ENCODE data around the gene CTNND1.

CTNND1 gene

DNA sequence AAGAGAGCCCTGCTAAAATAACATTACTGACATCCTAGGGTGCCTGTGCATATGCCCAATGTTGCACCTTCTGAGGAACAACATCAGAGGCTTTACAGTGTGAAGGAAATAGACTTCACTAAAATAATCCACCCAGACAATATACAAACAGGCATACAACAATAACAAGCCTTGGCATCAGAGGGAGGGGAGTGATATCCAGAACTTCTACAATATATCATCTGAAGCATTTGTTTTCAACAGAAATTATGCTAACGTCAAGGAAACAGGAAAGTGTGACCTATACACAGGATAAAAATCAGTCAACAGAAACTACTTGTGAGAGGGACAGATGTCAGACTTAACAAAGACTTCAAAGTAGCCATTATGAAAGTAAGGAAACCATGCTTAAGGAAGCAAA, 81.3 kb downstream of the CTNND1 start:
- Histone ChIP-seq H3K9me3 (no peaks in the 10 kb centered on the region), H3K4me3 (no peak overlapping the region), H3K27ac (no peak overlapping the region), H3K27me3 (no peaks in the 10 kb centered on the region), H3K36me3 (no peaks in the 10 kb centered on the region), H3K4me1 (no peaks in the 10 kb centered on the region)
- no peak for DNase-seq
- intact Hi-C loops (cut with DNase I; ENCODE audit: low total_unique reads) = no loop called here
- TF ChIP-seq, protein P1, sequence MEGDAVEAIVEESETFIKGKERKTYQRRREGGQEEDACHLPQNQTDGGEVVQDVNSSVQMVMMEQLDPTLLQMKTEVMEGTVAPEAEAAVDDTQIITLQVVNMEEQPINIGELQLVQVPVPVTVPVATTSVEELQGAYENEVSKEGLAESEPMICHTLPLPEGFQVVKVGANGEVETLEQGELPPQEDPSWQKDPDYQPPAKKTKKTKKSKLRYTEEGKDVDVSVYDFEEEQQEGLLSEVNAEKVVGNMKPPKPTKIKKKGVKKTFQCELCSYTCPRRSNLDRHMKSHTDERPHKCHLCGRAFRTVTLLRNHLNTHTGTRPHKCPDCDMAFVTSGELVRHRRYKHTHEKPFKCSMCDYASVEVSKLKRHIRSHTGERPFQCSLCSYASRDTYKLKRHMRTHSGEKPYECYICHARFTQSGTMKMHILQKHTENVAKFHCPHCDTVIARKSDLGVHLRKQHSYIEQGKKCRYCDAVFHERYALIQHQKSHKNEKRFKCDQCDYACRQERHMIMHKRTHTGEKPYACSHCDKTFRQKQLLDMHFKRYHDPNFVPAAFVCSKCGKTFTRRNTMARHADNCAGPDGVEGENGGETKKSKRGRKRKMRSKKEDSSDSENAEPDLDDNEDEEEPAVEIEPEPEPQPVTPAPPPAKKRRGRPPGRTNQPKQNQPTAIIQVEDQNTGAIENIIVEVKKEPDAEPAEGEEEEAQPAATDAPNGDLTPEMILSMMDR (IDR thresholded peaks at IDR 0.05) = no peak

DNA sequence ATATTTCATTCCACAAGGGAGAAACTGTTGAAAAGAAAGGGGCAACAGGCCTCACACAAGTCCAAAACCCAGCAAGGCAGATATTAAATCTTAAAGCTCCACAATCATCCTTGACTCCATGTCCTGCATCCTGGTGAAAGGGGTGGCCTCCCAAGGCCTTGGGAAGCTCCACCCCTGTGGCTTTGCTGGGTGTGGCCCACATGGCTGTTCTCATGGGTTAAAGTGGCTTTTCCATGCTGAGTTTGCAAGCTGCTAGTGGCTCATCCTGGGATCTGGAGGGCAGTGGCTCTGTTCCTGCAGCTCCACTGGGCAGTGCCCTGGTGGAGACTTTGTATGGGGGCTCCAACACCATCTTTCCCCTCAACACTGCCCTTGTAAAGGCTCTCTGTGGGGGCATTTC, 106.4 kb downstream of the CTNND1 start:
- H3K27ac ChIP-seq = no peak overlapping the region
- no peaks in the 10 kb centered on the region for H3K9me3 ChIP-seq
- TF ChIP-seq, protein P1 (IDR thresholded peaks at IDR 0.05) = no peak
- intact Hi-C loops (cut with DNase I; ENCODE audit: low total_unique reads) = no loop called here
- no peak for DNase-seq
- H3K36me3 ChIP-seq = no peaks in the 10 kb centered on the region
- H3K4me3 ChIP-seq = no peak overlapping the region
- H3K27me3 ChIP-seq = no peaks in the 10 kb centered on the region
- no peaks in the 10 kb centered on the region for H3K4me1 ChIP-seq

DNA sequence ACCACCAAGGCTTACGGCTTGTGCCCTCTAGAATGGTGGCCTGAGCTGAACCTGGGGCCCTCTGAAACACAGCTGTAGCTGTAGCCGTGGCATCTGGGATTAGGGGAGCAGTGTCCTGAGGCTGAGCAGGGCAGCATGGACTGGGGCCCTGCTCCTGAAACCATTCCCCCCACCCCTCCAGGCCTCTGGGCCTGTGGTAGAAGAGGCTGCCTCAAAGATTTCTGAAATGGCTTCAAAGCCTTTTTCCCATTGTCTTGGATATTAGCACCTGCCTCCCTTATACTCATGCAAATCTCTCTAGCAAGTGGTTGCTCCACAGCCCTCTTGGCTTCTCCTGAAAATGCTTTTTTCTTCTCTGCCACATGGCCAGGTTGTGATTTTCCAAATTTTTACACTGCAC, 106.9 kb downstream of the CTNND1 start:
- H3K27ac ChIP-seq = no peak overlapping the region
- DNase-seq = no peak
- no peaks in the 10 kb centered on the region for H3K9me3 ChIP-seq
- intact Hi-C loops (cut with DNase I; ENCODE audit: low total_unique reads) = no loop called here
- TF ChIP-seq, protein P1 (IDR thresholded peaks at IDR 0.05) = no peak
- H3K27me3 ChIP-seq = no peaks in the 10 kb centered on the region
- no peak overlapping the region for H3K4me3 ChIP-seq
- H3K36me3 ChIP-seq = no peaks in the 10 kb centered on the region
- no peaks in the 10 kb centered on the region for H3K4me1 ChIP-seq
